Muscle of leg (tissue), 11 donors: Measurements from ENCODE around the gene ZBTB16. TPM values are rescaled to one million over a fixed set of nuclear protein-coding genes. Genes with fewer than 3 reads are reported as not detected.

Experiments used
- DNase-seq: peaks from one replicate; pipeline ENCODE4 v3.0.0; 2013
- H3K27ac ChIP-seq: one replicate; pipeline ENCODE4 v1.5.1; 2013; ENCODE audit warnings: mild to moderate bottlenecking, low read length, control low read depth
- H3K27me3 ChIP-seq: one replicate; pipeline ENCODE4 v1.6.1; 2013; ENCODE audit warnings: low read length; ENCODE audit not compliant: control insufficient read depth, insufficient read depth
- H3K36me3 ChIP-seq: one replicate; pipeline ENCODE4 v1.6.1; 2013; ENCODE audit warnings: low read length; ENCODE audit not compliant: control insufficient read depth, insufficient read depth
- H3K4me1 ChIP-seq: one replicate; pipeline ENCODE4 v1.6.1; 2013; ENCODE audit warnings: low read length; ENCODE audit not compliant: control insufficient read depth, insufficient read depth
- H3K4me3 ChIP-seq: one replicate; pipeline ENCODE4 v1.5.1; 2013; ENCODE audit warnings: low read length, control low read depth
- H3K9me3 ChIP-seq: replicated peaks from 2 replicates; pipeline ENCODE4 v1.6.1; 2013; ENCODE audit warnings: low read depth, low read length; ENCODE audit not compliant: control insufficient read depth
- WGBS: methylation state at CpG from one replicate; pipeline ENCODE4 v1.1.5; 2013; ENCODE audit warnings: missing lambda C conversion rate; ENCODE audit not compliant: insufficient coverage; 5-methylcytosine and 5-hydroxymethylcytosine counted together
- polyA plus RNA-seq, 8 donors: library from polyadenylated mRNA; unstranded; fragments of 120-200 nt; gene quantifications; one replicate each; pipeline versions ENCODE4 v1.2.1 to v1.2.3, GENCODE V29; 2013; ENCODE audit warnings: inconsistent platforms in 1 of 8, low replicate concordance in 1 of 8; ENCODE audit not compliant: insufficient read length in 8 of 8, insufficient read depth in 1 of 8
- total RNA-seq: library from RNA; stranded (reverse); fragments of 120-200 nt; gene quantifications from one replicate; pipeline ENCODE4 v1.2.4, GENCODE V29; 2013

The ZBTB16 gene
- total and polyA plus RNA-seq, 9 donors: 1.7 to 10.0 (median 4.0) TPM

- Histone ChIP-seq H3K4me1 (peaks cover 4% of the 10 kb centered on the region), H3K36me3 (no peaks in the 10 kb centered on the region), H3K27ac (no peak overlapping the region), H3K4me3 (no peak overlapping the region), H3K27me3 (peaks cover 5% of the 10 kb centered on the region), H3K9me3 (no peaks in the 10 kb centered on the region)
- WGBS: no CpG with 5 or more reads among the region's 13 CpGs
- no peak for DNase-seq
Measured at GRCh38 chr11:114102993-114103896, 43.7 kb downstream of the ZBTB16 start.

DNA sequence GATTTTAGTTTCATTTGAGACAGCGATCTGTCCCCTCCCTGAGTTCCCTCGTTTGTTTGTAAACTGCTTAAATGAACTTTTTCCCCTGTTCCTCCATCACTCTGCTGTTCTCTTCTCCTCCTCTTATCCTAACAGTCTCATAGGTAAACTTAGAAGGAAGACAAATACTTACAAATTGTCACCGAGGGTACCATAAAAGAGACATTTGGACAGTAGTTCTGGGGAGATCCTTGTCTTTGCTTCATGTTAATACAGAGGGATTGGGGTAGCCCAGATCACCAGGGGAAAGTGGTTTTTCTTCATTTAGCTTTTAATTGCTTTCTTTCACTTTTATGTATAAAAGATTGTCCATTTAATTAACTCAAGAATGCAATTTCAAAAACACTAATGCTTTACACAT is 46.1 kb downstream of the ZBTB16 start:
- Histone ChIP-seq H3K4me1 (no peaks in the 10 kb centered on the region), H3K36me3 (no peaks in the 10 kb centered on the region), H3K4me3 (no peak overlapping the region), H3K27ac (no peak overlapping the region), H3K9me3 (no peaks in the 10 kb centered on the region), H3K27me3 (peaks cover 18% of the 10 kb centered on the region)
- WGBS: no CpG with 5 or more reads among the region's 3 CpGs
- no peak for DNase-seq

DNA sequence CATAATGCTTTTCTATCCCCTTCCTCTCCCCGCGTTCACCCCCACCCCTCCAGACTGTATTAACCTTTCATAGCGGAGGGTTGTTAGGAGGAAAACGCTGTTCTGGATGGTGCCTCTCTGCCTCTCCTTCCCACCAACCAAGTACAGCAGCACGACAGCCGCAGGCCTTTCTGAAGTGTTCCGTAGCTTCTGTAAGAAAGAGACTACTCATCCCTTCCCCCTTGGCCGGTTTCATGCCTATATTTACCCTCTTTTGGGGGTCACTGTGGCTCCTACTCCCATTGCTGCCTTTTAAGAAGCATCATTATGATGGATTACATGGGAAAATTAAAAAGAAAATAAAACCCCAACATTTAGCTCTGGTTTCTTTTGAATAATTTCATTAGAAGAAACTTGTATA is 46.5 kb downstream of the ZBTB16 start:
- Histone ChIP-seq H3K27ac (no peak overlapping the region), H3K4me3 (no peak overlapping the region), H3K36me3 (no peaks in the 10 kb centered on the region), H3K27me3 (peaks cover 18% of the 10 kb centered on the region), H3K9me3 (no peaks in the 10 kb centered on the region), H3K4me1 (no peaks in the 10 kb centered on the region)
- no CpG with 5 or more reads among the region's 8 CpGs for WGBS
- no peak for DNase-seq

GRCh38 chr11:114106986-114107385 is 47.5 kb downstream of the ZBTB16 start:
- H3K9me3 ChIP-seq: no peaks in the 10 kb centered on the region
- H3K4me3 ChIP-seq: no peak overlapping the region
- DNase-seq: no peak
- peaks cover 18% of the 10 kb centered on the region for H3K27me3 ChIP-seq
- 91% methylated on average over 5 of the region's 6 CpGs for WGBS
- no peaks in the 10 kb centered on the region for H3K4me1 ChIP-seq
- no peaks in the 10 kb centered on the region for H3K36me3 ChIP-seq
- H3K27ac ChIP-seq: no peak overlapping the region

- no peak overlapping the region for H3K27ac ChIP-seq
- WGBS: 83% methylated on average over 8 of the region's 10 CpGs
- no peaks in the 10 kb centered on the region for H3K9me3 ChIP-seq
- no peak for DNase-seq
- H3K27me3 ChIP-seq: peaks cover 21% of the 10 kb centered on the region
- no peaks in the 10 kb centered on the region for H3K4me1 ChIP-seq
- H3K4me3 ChIP-seq: no peak overlapping the region
- H3K36me3 ChIP-seq: no peaks in the 10 kb centered on the region
Measured at GRCh38 chr11:114108501-114109205, 49.1 kb downstream of the ZBTB16 start.

GRCh38 chr11:114109206-114110090 is 49.9 kb downstream of the ZBTB16 start:
- H3K4me3 ChIP-seq: no peak overlapping the region
- no peak for DNase-seq
- H3K9me3 ChIP-seq: no peaks in the 10 kb centered on the region
- peaks cover 21% of the 10 kb centered on the region for H3K27me3 ChIP-seq
- H3K36me3 ChIP-seq: no peaks in the 10 kb centered on the region
- 69% methylated on average over 6 of the region's 9 CpGs for WGBS
- H3K4me1 ChIP-seq: no peaks in the 10 kb centered on the region
- no peak overlapping the region for H3K27ac ChIP-seq

DNA sequence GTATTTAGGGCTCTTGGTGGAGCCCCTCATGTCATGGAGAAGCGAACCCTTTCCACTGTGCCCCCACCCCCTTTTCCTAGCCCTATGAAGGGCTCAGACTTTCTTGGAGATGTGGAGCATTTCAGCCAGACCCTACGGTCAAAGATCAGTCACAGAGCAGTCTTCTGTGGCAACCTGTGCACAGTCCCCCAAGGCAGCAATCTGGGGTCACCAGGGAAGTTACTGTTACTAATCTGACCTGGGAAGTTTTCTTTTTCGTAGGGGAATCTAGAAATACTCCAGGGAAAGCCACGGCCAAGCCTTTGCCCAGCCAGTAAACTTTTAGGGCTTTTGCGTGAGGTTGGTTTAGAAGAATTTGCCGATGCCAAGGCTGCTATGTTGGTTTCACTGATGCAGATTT is 50.6 kb downstream of the ZBTB16 start:
- H3K4me3 ChIP-seq: no peak overlapping the region
- no peak overlapping the region for H3K27ac ChIP-seq
- no peak for DNase-seq
- H3K27me3 ChIP-seq: peaks cover 24% of the 10 kb centered on the region
- H3K9me3 ChIP-seq: no peaks in the 10 kb centered on the region
- H3K4me1 ChIP-seq: no peaks in the 10 kb centered on the region
- no peaks in the 10 kb centered on the region for H3K36me3 ChIP-seq
- whole genome bisulfite sequencing: 85% methylated on average over 5 of the region's 6 CpGs

GRCh38 chr11:114110952-114111947 is 51.7 kb downstream of the ZBTB16 start:
- no peak overlapping the region for H3K4me3 ChIP-seq
- peak; percentile 80 for DNase-seq
- 20% methylated on average over 5 of the region's 12 CpGs for WGBS

DNA sequence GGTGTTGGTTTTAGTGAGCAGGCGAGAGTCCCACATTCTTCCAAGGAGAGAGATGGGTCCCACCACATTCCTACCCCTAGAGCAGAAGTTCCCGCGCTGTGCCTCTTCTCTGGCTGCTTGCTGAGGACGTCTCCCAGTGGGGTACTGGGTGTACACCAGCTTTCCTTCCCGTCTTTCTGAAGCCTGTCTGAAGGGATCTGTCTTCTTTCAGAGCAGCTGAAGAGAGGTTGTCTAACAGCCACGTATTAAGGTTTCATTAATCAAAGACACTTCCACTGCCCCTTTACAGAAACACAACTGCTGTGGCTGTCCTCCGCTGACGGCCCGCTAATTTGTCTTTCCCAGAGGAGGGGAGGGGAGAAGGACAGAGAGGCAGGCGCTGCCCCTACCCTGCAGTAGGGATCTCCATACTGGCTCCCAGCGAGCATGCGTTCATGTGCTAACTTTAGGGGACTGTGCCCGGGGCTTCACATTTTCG is 56.0 kb downstream of the ZBTB16 start:
- no peaks in the 10 kb centered on the region for H3K36me3 ChIP-seq
- H3K4me3 ChIP-seq: no peak overlapping the region
- H3K9me3 ChIP-seq: no peaks in the 10 kb centered on the region
- H3K27me3 ChIP-seq: peaks cover 16% of the 10 kb centered on the region
- no peak for DNase-seq
- 41% methylated on average over 9 of the region's 14 CpGs for WGBS
- H3K4me1 ChIP-seq: no peaks in the 10 kb centered on the region
- H3K27ac ChIP-seq: no peak overlapping the region

More at GRCh38 chr11:114110952-114111947, 51.7 kb downstream of the ZBTB16 start:
- peak overlapping the region; percentile 20 for H3K27ac ChIP-seq
- H3K4me1 ChIP-seq: no peaks in the 10 kb centered on the region
- H3K36me3 ChIP-seq: no peaks in the 10 kb centered on the region
- H3K27me3 ChIP-seq: peaks cover 28% of the 10 kb centered on the region
- no peaks in the 10 kb centered on the region for H3K9me3 ChIP-seq
